Activated CD4-positive, alpha-beta T cell treated with anti-CD3 and anti-CD28 coated beads for 1 hour (primary cell): ENCODE results near the gene EPHB2.
"Not testable (repeated sequence)": the region's sequence is repeated elsewhere in the genome, so short reads cannot be mapped to it uniquely, and the experiment has no call there.

Source experiments
- DNase-seq: peaks from one replicate; pipeline ENCODE4 v3.0.0-alpha.2; 2020

EPHB2 gene

GRCh38 chr1:22843441-22844183 lies 133.0 kb downstream of the EPHB2 start:
- not testable (repeated sequence) for DNase-seq

GRCh38 chr1:22844621-22845020 lies 134.0 kb downstream of the EPHB2 start:
- DNase-seq: no peak

- DNase-seq: no peak
These were observed 134.8 kb downstream of the EPHB2 start for GRCh38 chr1:22845398-22845935.

GRCh38 chr1:22846458-22846857 lies 135.8 kb downstream of the EPHB2 start:
- no peak for DNase-seq

GRCh38 chr1:22847249-22847648 lies 136.6 kb downstream of the EPHB2 start:
- DNase-seq: no peak

- no peak for DNase-seq
These were observed 137.1 kb downstream of the EPHB2 start for GRCh38 chr1:22847709-22848108.

GRCh38 chr1:22848405-22848804 lies 137.8 kb downstream of the EPHB2 start:
- no peak for DNase-seq

GRCh38 chr1:22849770-22850169 lies 139.1 kb downstream of the EPHB2 start:
- no peak for DNase-seq

- DNase-seq: no peak
These were observed 139.6 kb downstream of the EPHB2 start for GRCh38 chr1:22850281-22850680.

- no peak for DNase-seq
These were observed 140.0 kb downstream of the EPHB2 start for GRCh38 chr1:22850681-22851080.

- DNase-seq: no peak
These were observed 140.9 kb downstream of the EPHB2 start for GRCh38 chr1:22851517-22851916.

- DNase-seq: no peak
These were observed 141.6 kb downstream of the EPHB2 start for GRCh38 chr1:22852144-22852655.

GRCh38 chr1:22853651-22854185 lies 143.1 kb downstream of the EPHB2 start:
- DNase-seq: no peak

- no peak for DNase-seq
These were observed 144.3 kb downstream of the EPHB2 start for GRCh38 chr1:22854688-22855565.

GRCh38 chr1:22855668-22856606 lies 145.3 kb downstream of the EPHB2 start:
- DNase-seq: no peak

- no peak for DNase-seq
These were observed 147.0 kb downstream of the EPHB2 start for GRCh38 chr1:22857661-22858060.

- no peak for DNase-seq
These were observed 149.8 kb downstream of the EPHB2 start for GRCh38 chr1:22860414-22860800.

GRCh38 chr1:22860883-22861385 lies 150.3 kb downstream of the EPHB2 start:
- no peak for DNase-seq

- DNase-seq: no peak
These were observed 151.3 kb downstream of the EPHB2 start for GRCh38 chr1:22861764-22862440.

GRCh38 chr1:22862752-22863151 lies 152.1 kb downstream of the EPHB2 start:
- no peak for DNase-seq

- no peak for DNase-seq
These were observed 153.1 kb downstream of the EPHB2 start for GRCh38 chr1:22863766-22864165.
